Peyer's patch (tissue), 4 donors: ENCODE results near the gene ARHGAP23.

Source experiments
- CTCF ChIP-seq, 6 experiments: fragments of 450-650 bp in 4 of 6; fragments of 200-600 bp in 2 of 6; sonication (generic) in 1 of 6; IDR thresholded peaks; one replicate each; pipeline ENCODE4 v1.5.1; 2017 to 2019; ENCODE audit warnings: antibody characterized with exemption in 6 of 6, mild to moderate bottlenecking in 3 of 6, moderate library complexity in 1 of 6
- POLR2A ChIP-seq, 2 donors: fragments of 450-650 bp; IDR thresholded peaks; one replicate each; pipeline ENCODE4 v1.5.1; 2017; ENCODE audit warnings: antibody characterized with exemption in 2 of 2, mild to moderate bottlenecking in 2 of 2, moderate library complexity in 2 of 2

GRCh38 chr17:38545531-38546225 is 117.4 kb downstream of the ARHGAP23 start:
- TF ChIP-seq CTCF (IDR thresholded peaks at IDR 0.05) (no peak), POLR2A (IDR thresholded peaks at IDR 0.05) (no peak)
